NCI-H2171 (cell line): Measurements from ENCODE around the gene REC114.
"Not testable (repeated sequence)": the region's sequence is repeated elsewhere in the genome, so short reads cannot be mapped to it uniquely, and the experiment has no call there.

ENCODE experiments used
- DNase-seq: peaks from one replicate; lab custom pipeline; 2025; lab: John Stamatoyannopoulos, UW

REC114 gene

DNA sequence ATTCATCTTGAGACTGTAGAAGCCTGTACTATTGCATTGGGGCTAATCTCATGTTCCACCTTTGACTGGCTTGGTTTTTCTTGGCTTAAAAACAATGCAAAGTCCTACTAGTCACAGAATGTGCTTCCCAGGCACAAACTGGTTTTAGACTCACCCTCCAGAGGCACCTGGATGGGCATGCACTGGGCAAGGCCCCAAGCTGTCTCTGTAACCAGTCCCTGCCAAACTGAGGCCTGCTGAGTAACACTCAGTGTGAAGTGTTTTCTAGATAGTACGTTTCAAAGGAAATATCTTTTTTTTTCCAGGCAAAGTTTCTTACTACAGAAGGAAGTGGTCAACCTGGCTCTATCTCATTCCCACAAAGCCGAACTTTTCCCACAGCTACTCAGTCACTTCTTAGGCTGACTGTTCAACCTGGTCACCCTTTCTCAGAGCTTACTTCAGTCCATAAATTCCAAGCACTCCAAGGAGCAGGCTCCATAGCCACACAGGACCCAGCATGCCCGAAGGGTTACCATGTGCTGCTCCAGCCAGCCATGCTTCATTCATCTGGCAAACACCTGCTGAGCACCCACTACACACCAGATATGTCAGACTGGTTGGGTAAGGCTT is 132.8 kb downstream of the REC114 start:
- DNase-seq: no peak

DNA sequence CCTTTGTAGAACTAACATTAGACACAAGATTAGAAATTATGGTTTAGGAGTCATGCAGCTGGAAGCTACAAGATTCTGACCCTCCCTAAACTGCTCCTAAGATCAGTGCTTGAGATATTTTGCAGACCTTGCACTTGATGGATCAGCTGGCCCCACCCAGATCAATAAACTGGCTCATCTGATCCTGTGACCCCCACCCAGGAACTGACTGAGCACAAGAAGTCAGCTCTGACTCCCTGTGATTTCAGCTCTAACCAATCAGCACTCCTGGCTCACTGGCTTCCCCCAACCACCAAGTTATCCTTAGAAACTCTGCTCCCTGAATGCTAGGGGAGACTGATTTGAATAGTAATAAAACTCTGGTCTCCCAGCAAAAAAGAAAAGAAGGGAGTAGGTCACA is 134.6 kb downstream of the REC114 start:
- not testable (repeated sequence) for DNase-seq

GRCh38 chr15:73578026-73578425 is 135.1 kb downstream of the REC114 start:
- no peak for DNase-seq

DNA sequence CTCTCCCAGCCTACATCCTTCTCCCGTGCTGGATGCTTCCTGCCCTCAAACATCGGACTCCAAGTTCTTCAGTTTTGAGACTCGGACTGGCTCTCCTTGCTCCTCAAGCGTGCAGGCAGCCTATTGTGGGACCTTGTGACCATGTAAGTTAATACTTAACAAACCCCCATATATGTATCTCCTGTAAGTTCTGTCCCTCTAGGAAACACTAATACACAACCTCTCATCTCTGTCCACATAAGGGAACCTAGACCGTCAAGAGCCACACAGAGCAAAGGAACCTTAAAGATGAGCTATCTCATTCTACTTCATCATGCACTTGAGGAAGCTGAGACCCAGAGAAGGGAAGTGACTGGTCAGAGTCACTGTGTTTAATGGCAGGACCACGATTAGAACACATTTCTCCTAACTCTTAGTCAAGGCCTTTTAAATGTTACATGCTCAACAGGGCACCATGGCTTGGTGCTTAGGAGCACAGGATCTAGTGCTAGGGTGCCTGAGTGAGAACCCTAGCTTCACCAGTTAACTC is 140.0 kb downstream of the REC114 start:
- no peak for DNase-seq

DNA sequence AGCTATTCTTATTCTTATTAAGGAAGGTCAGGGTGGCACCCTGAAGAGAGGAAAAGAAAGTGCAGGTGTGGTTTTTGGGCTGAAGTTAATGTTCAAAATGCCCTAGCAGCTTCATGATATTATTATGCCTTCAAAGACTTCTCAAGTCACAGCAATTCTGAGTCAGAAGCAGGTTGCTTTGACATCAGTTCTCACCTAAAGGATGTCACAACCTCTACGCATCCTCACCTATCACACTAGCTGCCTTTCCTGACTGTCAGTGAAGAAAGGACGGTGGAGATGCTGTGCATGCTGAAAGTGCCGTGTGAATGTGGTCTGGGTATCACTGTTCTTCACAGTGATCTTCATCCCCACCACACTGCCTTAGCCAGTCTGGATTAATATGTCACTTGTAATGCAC is 140.6 kb downstream of the REC114 start:
- DNase-seq: no peak

GRCh38 chr15:73584699-73585420 is 141.9 kb downstream of the REC114 start:
- DNase-seq: no peak

- DNase-seq: no peak
Observed at GRCh38 chr15:73585871-73586654, 143.1 kb downstream of the REC114 start.

DNA sequence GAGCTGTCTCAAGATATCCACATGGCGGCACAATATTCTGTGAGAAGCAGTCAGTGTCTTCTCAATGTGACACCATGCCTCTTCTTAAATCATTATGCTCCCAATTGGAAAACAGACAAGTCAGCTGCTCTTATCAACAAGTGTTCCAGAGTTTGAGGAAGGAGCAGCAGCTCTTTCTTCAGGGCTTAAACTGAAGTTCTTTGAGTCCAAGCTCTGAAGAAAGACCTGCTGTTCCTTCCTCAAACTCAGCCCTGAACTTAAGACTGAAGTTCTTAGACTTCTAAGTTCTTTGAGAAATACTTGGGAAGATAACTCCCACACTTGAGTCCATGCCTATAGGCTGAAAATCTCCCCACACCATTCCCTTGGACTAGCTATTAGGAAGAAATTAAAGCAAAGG is 146.8 kb downstream of the REC114 start:
- DNase-seq: no peak

GRCh38 chr15:73590263-73590662 is 147.3 kb downstream of the REC114 start:
- DNase-seq: no peak

- DNase-seq: peak; percentile 49
Observed at GRCh38 chr15:73593304-73594074, 150.5 kb downstream of the REC114 start.

DNA sequence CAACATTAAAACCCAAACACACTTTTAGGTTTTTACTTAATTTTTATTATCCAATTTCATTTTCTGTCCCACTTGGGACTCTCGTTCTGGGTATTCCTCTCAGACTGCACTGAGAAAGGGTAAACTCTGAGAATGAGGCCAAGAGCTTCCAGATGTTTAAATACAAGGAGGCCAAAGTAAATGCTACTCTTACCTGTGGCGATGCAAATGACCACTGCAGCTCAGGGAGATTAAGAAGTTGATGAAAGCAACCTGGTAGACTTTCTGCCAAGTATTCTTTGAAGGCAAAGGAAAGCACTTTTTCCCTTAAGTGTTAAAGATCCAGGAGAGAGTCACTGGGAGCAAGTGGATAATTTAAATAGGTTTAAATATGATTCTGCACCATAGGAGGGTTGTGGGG is 151.1 kb downstream of the REC114 start:
- no peak for DNase-seq

DNA sequence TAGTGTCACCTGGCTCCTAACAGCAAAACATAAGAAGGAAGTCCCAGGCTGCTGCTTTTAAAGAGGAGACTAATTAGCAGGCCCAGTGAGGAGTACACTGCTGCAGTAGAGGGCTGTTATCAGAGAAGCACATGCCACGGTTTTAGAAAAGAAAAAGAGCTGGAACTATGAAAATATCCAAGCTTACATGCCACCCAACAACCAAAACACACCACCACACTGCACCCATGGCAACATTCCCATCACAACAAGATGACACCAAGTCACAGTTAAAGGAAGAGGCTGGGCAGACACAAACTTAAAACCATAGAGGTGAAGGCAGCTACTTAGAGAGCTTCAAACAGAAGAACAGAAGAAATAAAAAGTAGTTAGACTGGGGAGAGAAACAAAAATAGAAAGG is 153.2 kb downstream of the REC114 start:
- no peak for DNase-seq

DNA sequence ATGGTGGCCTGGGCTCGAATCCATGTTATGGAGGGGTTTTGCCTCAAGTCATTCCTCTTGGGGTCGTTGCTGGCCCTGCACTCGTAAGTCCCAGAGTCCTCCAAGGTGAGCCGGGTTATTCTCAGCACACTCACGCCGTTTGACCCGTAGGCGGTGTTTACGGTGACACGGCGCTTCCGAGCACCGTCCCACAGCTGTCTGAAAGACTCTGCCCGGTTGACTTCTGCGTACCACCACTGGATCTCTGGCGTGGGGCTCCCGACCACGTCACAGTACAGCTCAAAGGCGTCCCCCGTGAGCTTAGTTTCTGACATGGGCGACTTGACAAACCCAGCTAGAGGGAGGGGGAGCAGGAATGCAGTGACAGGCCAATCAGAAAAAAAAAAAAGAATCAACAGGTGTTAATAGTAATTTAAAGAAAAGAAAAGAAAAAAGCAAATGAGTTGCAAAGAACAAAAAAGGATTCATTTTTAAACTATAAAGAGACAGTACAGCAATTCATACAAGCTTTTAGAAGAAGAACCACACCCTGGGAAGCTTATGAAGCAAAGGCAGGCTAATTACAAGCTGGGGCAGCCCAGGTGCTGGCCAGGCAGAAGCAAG is 154.2 kb downstream of the REC114 start:
- DNase-seq: no peak

DNA sequence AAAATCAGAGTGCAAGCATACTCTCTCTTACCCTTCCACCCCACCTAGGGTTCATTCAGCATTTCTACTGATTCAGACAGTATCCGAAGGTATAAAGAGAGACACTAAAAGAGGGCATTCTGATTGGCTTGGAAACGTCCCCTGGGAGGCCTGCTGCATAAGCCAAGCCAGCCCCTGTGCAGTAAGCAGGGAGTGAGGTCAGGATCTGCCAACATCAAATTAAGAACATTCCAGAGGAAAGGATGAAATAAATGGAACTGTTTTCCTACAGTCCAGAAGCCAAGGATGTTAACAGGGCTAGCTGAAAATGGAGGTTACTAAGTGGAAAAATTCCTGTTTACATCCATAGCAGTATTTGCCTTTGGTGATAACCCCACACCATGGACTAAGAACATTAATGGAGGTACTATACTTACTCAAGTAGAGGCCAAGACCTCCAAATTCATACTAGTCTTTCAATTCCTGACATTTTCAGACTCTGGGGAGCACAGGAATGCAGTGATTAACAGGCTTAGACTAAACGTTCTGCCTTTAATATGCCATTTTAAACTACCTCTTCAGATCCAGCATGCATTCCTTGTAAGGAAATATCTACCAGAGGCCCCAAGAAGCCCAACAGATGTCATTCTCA is 155.7 kb downstream of the REC114 start:
- no peak for DNase-seq

- DNase-seq: no peak
Observed at GRCh38 chr15:73599934-73600333, 157.0 kb downstream of the REC114 start.

DNA sequence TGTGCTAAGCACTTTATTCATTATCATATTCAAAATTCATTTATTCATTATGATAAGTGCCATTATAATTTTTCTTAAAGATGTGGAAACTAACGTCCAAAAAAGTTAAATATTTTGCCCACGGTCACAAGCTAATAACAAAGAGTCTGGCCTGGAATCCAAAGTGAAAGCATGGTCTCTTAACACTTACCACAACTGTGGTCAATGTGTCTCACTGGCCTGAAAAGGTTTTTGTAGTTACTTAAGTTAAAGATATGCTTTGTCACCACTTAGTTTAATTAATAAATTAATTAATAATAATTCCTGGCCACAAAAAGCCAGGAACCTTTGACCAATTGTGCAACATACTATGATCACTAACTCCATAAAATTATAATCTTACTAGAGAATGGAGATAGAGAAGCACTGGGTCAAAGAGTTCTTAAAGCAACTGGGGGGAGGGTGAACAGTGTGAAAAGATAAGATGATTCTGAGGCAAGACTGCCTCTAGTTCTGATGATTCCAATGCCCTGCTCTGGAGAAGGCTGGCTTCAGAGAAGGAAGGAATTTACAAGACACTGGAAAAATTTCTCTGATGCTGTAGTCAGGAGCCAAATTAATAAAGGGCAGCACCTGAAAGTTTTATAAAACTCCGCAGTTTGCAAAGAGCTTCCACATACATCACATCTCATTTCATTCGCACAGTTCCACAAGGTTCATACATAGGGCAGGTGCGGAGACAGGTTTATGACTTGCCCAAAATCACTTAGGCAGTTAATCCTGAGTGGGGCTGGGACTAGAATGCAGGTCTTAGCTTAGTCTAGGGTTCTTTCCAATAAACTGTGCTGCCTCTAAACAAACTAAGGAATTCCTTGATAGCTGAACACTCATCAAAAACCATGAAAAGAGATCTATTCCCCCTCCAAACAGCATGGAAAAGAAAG is 157.7 kb downstream of the REC114 start:
- DNase-seq: no peak

- DNase-seq: peak; percentile 73
Observed at GRCh38 chr15:73601451-73602445, 158.8 kb downstream of the REC114 start.

DNA sequence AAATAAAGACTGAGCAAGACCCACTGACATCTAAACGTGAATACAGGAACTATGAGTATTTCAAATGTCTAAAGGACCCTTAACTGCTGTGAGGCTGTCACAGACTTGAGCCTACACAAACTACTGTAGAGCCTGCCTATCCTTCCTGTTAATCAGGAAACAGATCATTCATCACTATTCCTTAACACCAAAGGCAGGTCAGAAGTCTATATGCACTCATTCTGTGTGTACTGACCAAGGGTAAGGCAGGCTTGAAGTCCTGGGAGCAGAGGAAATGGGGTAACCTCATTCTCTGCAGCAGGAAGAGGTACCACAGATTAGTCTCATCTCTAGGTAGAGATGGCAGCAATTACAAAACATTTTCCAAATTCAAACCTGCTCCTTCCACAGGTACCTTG is 159.5 kb downstream of the REC114 start:
- no peak for DNase-seq

DNA sequence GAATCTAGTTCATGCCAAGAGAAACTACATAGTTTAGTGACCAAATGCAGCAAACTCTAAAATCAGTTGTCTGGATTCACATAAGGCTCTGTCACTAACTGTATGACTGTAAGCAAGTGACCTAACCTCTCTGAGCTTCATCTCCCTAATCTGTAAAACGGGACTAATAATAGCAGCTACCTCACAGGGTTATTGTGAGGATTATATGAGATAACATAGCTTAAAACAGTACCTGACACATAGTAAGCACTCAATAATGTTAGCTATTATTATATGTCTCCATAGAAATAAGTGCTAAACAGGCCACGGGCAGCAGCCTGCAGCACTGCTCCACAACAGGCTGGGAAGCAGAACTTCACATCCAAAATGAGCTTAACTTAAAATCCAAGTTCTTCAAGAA is 160.0 kb downstream of the REC114 start:
- DNase-seq: no peak
